Measurements from ENCODE around the gene KNTC1.
"Not testable (repeated sequence)": the region's sequence is repeated elsewhere in the genome, so short reads cannot be mapped to it uniquely, and the experiment has no call there.

KNTC1 gene

GRCh38 chr12:122503147-122503751 lies 23.8 kb upstream of the KNTC1 start:
- no peak for DNase-seq
- intact Hi-C loops (cut with DNase I): loop anchor here (10.0 kb wide), 1 partner anchor 278 kb away; the partner anchor contains the start of gene DIABLO

DNA sequence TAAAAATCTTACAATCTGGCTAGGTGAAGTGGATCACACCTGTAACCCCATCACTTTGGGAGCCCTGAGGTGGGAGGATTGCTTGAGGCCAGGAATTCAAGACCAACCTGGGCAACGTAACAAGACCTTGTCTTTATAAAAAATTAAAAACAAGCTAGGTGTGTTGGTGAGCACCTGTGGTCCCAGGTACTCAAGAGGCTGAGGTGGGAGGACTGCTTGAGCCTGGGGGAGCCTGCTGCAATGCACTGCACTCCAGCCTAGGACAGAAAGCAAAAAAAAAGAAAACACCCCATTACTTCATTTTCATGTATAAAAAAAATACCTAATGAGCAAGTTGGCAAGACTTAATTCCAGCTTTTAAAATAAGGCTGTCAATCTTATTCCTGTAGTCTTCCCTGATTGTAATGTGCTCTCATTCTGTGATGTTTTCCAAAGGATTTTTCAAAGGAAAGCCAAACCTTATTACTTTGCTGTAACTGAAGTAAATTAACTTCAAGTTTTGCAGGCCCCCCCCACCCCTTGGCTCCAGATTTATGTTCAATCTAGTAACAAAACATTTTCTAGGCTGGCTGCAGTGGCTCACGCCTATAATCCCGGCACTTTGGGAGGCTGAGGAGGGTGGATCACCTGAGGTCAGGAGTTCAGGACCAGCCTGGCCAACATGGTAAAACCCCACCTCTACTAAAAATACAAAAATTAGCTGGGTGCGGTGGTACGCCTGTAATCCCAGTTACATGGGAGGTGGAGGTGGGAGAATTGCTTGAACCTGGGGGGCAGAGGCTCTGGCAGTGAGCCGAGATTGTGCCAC lies 23.1 kb upstream of the KNTC1 start:
- intact Hi-C loops (cut with DNase I): loop anchor here (10.0 kb wide), 1 partner anchor 279 kb away; the partner anchor contains the start of gene DIABLO

DNA sequence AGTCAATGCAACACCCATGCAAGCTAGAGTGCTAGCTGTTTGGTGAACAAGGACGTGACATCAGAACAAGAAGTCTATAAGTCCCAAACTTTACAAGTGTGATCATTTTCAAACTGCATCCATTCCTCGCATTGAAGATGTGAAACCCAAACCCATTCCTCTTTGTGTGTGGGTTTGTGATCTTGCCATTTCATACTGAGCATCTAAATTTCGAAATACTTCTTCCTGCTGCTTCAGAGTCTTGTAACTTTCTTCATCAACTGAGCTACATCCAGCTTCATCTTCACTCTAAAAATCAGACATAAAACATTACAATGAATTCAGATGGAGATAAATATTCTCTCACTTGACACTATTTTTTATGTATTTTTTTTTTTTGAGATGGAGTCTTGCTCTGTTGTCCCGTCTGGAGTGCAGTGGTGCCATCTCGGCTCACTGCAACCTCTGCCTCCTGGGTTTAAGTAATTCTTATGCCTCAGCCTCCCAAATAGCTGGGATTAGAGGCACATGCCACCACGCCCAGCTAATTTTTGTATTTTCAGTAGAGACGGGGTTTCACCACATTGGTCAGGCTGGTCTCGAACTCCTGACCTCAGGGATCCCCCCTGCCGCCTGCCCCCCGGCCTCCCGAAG lies 21.5 kb upstream of the KNTC1 start:
- intact Hi-C loops (cut with DNase I): loop anchor here (10.0 kb wide), 1 partner anchor 281 kb away; the partner anchor contains the start of gene DIABLO
- no peak for DNase-seq

More for the DNA sequence above, 23.1 kb upstream of the KNTC1 start:
- DNase-seq: no peak

DNA sequence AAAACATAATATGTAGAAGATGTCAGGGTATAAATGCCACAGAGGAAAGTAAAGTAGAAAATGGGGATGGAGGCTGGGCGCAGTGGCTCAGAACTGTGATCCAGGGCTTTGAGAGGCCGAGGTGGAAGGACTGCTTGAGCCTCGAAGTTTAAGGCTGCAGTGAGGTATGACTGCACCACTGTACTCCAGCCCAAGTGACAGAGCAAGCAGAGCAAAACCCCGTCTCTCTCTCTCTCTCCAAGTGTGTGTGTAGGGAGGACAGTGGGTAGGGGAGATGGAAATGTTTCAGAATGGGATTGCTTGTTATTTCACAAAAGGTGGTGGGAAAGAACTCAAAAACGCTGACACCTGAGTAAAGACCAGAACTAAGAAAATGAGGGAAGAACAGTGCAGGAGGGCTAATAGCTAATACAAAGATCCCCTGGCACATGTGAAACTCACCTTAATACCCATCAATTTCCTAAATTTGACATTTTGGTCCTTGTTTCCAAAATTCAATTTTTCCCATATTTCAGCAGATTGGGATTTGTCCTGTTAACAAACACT lies 20.6 kb upstream of the KNTC1 start:
- DNase-seq: no peak
- intact Hi-C loops (cut with DNase I): loop anchor here (10.0 kb wide), 1 partner anchor 282 kb away; the partner anchor contains the start of gene DIABLO

GRCh38 chr12:122508163-122508562 lies 18.9 kb upstream of the KNTC1 start:
- intact Hi-C loops (cut with DNase I): loop anchor here (10.0 kb wide), 1 partner anchor 283 kb away; the partner anchor contains the start of gene DIABLO
- no peak for DNase-seq

DNA sequence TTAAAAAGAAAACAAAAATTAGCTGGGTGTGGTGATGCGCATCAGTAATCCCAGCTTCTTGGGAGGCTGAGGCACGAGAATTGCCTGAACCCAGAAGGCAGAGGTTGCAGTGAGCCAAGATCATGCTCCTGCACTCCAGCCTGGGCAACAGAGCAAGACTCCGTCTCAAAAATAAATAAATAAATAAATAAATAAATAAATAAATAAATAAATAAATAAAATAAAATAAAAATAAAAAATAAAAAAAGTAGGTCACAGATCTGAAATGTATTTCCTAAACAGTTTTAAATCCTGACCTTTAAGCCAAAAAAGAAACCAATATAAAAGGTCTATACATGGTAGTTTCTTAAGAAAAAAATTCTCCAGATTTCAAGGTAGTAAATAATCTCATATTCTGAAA lies 14.0 kb upstream of the KNTC1 start:
- intact Hi-C loops (cut with DNase I); DNase-seq: not testable (repeated sequence)

DNA sequence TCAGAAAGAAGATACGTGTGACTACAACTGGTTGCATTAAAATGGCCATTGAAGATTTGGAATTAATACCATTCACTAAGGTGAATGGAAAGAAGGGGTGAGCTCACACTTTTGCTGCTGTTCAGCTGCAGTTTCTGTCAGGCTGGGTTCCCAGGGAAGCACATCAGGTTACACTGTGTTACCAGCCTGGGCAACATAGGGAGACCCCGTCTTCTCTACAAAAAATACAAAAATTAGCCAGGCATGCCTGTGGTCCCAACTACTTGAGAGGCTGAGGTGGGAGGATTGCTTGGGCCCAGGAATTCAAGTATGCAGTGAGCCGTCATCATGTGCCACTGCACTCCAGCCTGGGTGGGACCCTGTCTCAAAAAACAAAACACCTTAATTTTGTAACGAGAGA lies 13.4 kb upstream of the KNTC1 start:
- intact Hi-C loops (cut with DNase I): no loop called here
- DNase-seq: no peak

DNA sequence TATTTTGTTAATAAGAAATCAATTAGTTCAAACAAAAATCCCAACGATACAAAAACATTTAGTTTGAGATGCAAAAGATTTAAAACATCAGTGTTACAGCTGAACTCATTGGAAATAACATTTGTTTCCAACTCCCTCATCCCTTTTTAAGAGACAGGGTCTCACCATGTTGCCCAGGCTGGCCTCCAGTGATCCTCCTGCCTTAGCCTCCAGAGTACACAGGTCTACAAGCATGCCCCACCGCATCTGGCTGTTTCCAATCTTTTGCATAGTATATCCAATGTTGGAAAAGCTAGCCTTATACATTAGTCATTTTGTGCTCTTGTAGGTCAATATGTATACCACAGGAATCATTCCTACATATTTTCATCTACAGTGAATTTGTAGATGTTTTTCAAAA lies 11.8 kb upstream of the KNTC1 start:
- no peak for DNase-seq
- intact Hi-C loops (cut with DNase I): no loop called here

GRCh38 chr12:122516544-122517361 lies 10.3 kb upstream of the KNTC1 start:
- no peak for DNase-seq
- intact Hi-C loops (cut with DNase I): no loop called here

GRCh38 chr12:122517877-122518276 lies 9.2 kb upstream of the KNTC1 start:
- intact Hi-C loops (cut with DNase I): no loop called here
- DNase-seq: no peak

GRCh38 chr12:122518908-122519307 lies 8.1 kb upstream of the KNTC1 start:
- DNase-seq: no peak
- intact Hi-C loops (cut with DNase I): no loop called here

GRCh38 chr12:122519418-122519817 lies 7.6 kb upstream of the KNTC1 start:
- intact Hi-C loops (cut with DNase I): no loop called here
- DNase-seq: no peak

- intact Hi-C loops (cut with DNase I): no loop called here
- no peak for DNase-seq
These were observed 6.4 kb upstream of the KNTC1 start for GRCh38 chr12:122520676-122521075.

DNA sequence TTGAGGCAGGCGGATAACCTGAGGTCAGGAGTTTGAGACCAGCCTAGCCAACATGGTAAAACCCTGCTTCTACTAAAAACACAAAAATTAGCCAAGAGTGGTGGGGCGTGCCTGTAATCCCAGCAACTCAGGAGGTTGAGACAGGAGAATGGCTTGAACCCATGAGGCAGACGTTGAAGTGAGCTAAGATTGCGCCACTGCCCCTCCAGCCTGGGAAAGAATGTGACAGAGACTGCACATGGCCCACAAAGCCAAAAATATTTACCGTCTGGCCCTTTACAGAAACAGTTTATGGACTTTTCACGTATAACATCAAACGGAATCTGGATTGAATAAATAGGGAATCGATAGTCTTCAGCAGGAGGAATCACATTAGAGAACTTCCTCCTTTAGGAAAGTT lies 3.8 kb upstream of the KNTC1 start:
- DNase-seq: no peak
- intact Hi-C loops (cut with DNase I): no loop called here

GRCh38 chr12:122523846-122524718 lies 3.0 kb upstream of the KNTC1 start:
- intact Hi-C loops (cut with DNase I): no loop called here
- DNase-seq: no peak

DNA sequence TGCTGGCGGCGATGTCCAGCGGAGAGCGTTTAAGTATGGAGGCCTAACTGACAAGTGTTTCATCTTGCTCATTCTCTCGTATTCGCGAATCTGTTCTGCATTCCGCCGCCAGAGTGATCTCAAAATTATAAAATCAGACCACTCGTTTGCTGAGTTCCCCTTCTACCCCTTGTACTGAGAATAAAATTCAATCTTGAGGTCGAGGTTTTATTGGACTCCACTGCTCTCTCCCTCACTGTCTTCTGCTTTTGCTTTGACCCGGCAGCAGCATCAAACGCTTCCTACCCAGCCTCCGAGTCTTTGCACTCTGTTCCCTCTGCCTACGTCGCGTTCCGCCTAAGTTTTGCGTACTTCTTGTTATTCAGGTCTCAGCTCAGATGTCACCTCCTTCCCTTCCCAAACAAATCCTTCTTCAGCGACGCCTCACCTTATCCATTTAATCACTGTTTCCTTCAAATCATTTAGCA lies 462 bp downstream of the KNTC1 start:
- DNase-seq: peak in 37 of 42 donors; percentile 6 to 71 (median 41)
- intact Hi-C loops (cut with DNase I): loop anchor here (2.0 to 5.0 kb wide), 2 partner anchors 27 to 225 kb away; partner anchors contain the start of genes DENR and ZCCHC8

- no peak for DNase-seq
- intact Hi-C loops (cut with DNase I): loop anchor here (5.0 kb wide), 1 partner anchor 224 kb away; the partner anchor contains the start of gene DENR
These were observed 1.5 kb downstream of the KNTC1 start for GRCh38 chr12:122528582-122528981.

Data from head of caudate nucleus (tissue), 42 donors.